Neural cell (in vitro differentiated cells): ENCODE results near the gene AASS. TPM values are rescaled to one million over a fixed set of nuclear protein-coding genes. Genes with fewer than 3 reads are reported as not detected.

Experiments used
- H2AFZ ChIP-seq: fragments of 200-600, 300-800 bp; sonication (generic), shearing (Covaris generic); 2 replicates; pipeline ENCODE4 v1.6.0; 2014; ENCODE audit warnings: low read depth, mild to moderate bottlenecking, antibody characterized with exemption, low read length, moderate library complexity
- H3F3A ChIP-seq: fragments of 200-600 bp; shearing (Covaris generic); 2 replicates; pipeline ENCODE4 v1.6.1; 2016; ENCODE audit warnings: mild to moderate bottlenecking, moderate library complexity, mixed read lengths, antibody characterized with exemption, low read length; ENCODE audit not compliant: insufficient read depth, poor library complexity, severe bottlenecking
- H3K27ac ChIP-seq: fragments of 200-600, 300-800 bp; sonication (generic), shearing (Covaris generic); 2 replicates; pipeline ENCODE4 v1.5.1; 2014; ENCODE audit warnings: mild to moderate bottlenecking, low read length, moderate library complexity
- H3K27me3 ChIP-seq: fragments of 300-800, 200-600 bp; sonication (generic), shearing (Covaris generic); 2 replicates; pipeline ENCODE4 v1.6.0; 2014; ENCODE audit warnings: mild to moderate bottlenecking, low read depth, low read length, moderate library complexity; ENCODE audit not compliant: insufficient read depth
- H3K36me3 ChIP-seq: fragments of 300-800, 200-600 bp; sonication (generic), shearing (Covaris generic); 2 replicates; pipeline ENCODE4 v1.5.1; 2014; ENCODE audit warnings: mild to moderate bottlenecking, antibody characterized with exemption, low read length, moderate library complexity; ENCODE audit not compliant: insufficient read depth
- H3K4me2 ChIP-seq: fragments of 300-800, 200-600 bp; sonication (generic), shearing (Covaris generic); 2 replicates; pipeline ENCODE4 v1.6.0; 2014; ENCODE audit warnings: mild to moderate bottlenecking, low read length
- H3K4me3 ChIP-seq: fragments of 300-800, 200-600 bp; sonication (generic), shearing (Covaris generic); 2 replicates; pipeline ENCODE4 v1.5.1; 2014; ENCODE audit warnings: mild to moderate bottlenecking, low read length, moderate library complexity
- H3K79me2 ChIP-seq: fragments of 200-600 bp; shearing (Covaris generic); replicated peaks from 2 replicates; pipeline ENCODE4 v1.6.0; 2014; ENCODE audit warnings: mild to moderate bottlenecking, low read length, moderate library complexity; ENCODE audit not compliant: insufficient read depth
- H3K9ac ChIP-seq: fragments of 300-800, 200-600 bp; sonication (generic), shearing (Covaris generic); 2 replicates; pipeline ENCODE4 v1.6.1; 2016; ENCODE audit warnings: mild to moderate bottlenecking, low read length, mixed read lengths
- H3K9me2 ChIP-seq: fragments of 200-600 bp; shearing (Covaris generic); 2 replicates; pipeline ENCODE4 v1.6.1; 2016; ENCODE audit warnings: mild to moderate bottlenecking, low read length, mixed read lengths; ENCODE audit not compliant: insufficient read depth
- H3K9me3 ChIP-seq: fragments of 200-600, 300-800 bp; sonication (generic), shearing (Covaris generic); 2 replicates; pipeline ENCODE4 v1.6.1; 2016; ENCODE audit warnings: mild to moderate bottlenecking, mixed run types, low read length, moderate library complexity, mixed read lengths
- H4K20me1 ChIP-seq: fragments of 200-600 bp; shearing (Covaris generic); 2 replicates; pipeline ENCODE4 v1.6.1; 2016; ENCODE audit warnings: mild to moderate bottlenecking, mixed run types; ENCODE audit not compliant: insufficient read depth
- CTCF ChIP-seq: fragments of 450-650 bp; IDR thresholded peaks from 2 replicates; pipeline ENCODE4 v1.5.1; 2014; ENCODE audit warnings: antibody characterized with exemption, mild to moderate bottlenecking, moderate library complexity; ENCODE audit not compliant: poor library complexity, severe bottlenecking
- EP300 ChIP-seq: fragments of 450-650 bp; conservative IDR thresholded peaks from 2 replicates; pipeline ENCODE4 v1.6.1; 2014; ENCODE audit warnings: antibody characterized with exemption, mild to moderate bottlenecking, moderate library complexity; ENCODE audit not compliant: poor library complexity, severe bottlenecking
- EZH2 ChIP-seq: fragments of 200-600, 300-800 bp; shearing (Covaris generic), sonication (generic); IDR thresholded peaks from 2 replicates; pipeline ENCODE4 v1.6.1; 2014; ENCODE audit warnings: antibody characterized with exemption, low read length, borderline replicate concordance, mild to moderate bottlenecking; ENCODE audit not compliant: insufficient read depth, poor library complexity, severe bottlenecking
- MXI1 ChIP-seq: fragments of 450-650 bp; conservative IDR thresholded peaks from 2 replicates; pipeline ENCODE4 v1.6.1; 2014; ENCODE audit warnings: antibody characterized with exemption, mild to moderate bottlenecking; ENCODE audit not compliant: poor library complexity, severe bottlenecking
- POLR2AphosphoS5 ChIP-seq: IDR thresholded peaks from 2 replicates; pipeline ENCODE4 v1.6.1; 2012
- RAD21 ChIP-seq: fragments of 450-650 bp; conservative IDR thresholded peaks from 2 replicates; pipeline ENCODE4 v1.6.1; 2014; ENCODE audit warnings: antibody characterized with exemption, mild to moderate bottlenecking, moderate library complexity
- REST ChIP-seq: IDR thresholded peaks from 2 replicates; pipeline ENCODE4 v1.6.1; 2012; ENCODE audit warnings: borderline replicate concordance
- SMC3 ChIP-seq: fragments of 450-650 bp; conservative IDR thresholded peaks from 2 replicates; pipeline ENCODE4 v1.6.1; 2014; ENCODE audit warnings: antibody characterized with exemption, mild to moderate bottlenecking, moderate library complexity; ENCODE audit not compliant: poor library complexity
- TAF1 ChIP-seq: IDR thresholded peaks from 2 replicates; pipeline ENCODE4 v1.6.1; 2012; ENCODE audit warnings: low read depth
- polyA plus RNA-seq: library from polyadenylated mRNA; depleted of rRNA; stranded (reverse); fragments of >200 nt; gene quantifications from 2 replicates; pipeline ENCODE4 v1.2.3, GENCODE V29; 2014

Gene AASS
- polyA plus RNA-seq, 1 donor from 2014 or later: 12.5 TPM

GRCh38 chr7:122070062-122070461 lies 74.0 kb downstream of the AASS start:
- no peaks in the 10 kb centered on the region for H3K27me3 ChIP-seq
- no peaks in the 10 kb centered on the region for H3K36me3 ChIP-seq
- H3K79me2 ChIP-seq: no peaks in the 10 kb centered on the region
- H3K9me3 ChIP-seq: no peaks in the 10 kb centered on the region
- TF ChIP-seq EZH2: no peak
- no peak overlapping the region for H3K4me3 ChIP-seq
- H3K9ac ChIP-seq: no peak overlapping the region
- H3K27ac ChIP-seq: no peak overlapping the region
- H3K4me2 ChIP-seq: no peak overlapping the region
- no peaks in the 10 kb centered on the region for H3F3A ChIP-seq
- no peak overlapping the region for H2AFZ ChIP-seq
- no peaks in the 10 kb centered on the region for H3K9me2 ChIP-seq
- H4K20me1 ChIP-seq: no peaks in the 10 kb centered on the region

GRCh38 chr7:122068999-122069398 lies 75.0 kb downstream of the AASS start:
- Histone ChIP-seq H3F3A (no peaks in the 10 kb centered on the region), H3K27ac (no peak overlapping the region), H3K36me3 (no peaks in the 10 kb centered on the region), H3K9ac (no peak overlapping the region), H3K4me2 (no peak overlapping the region), H4K20me1 (no peaks in the 10 kb centered on the region), H3K27me3 (no peaks in the 10 kb centered on the region), H2AFZ (no peak overlapping the region), H3K9me2 (no peaks in the 10 kb centered on the region), H3K4me3 (no peak overlapping the region), H3K9me3 (no peaks in the 10 kb centered on the region), H3K79me2 (no peaks in the 10 kb centered on the region)
- TF ChIP-seq SMC3: no peak
- TF ChIP-seq TAF1: no peak
- no peak for TF ChIP-seq REST
- no peak for TF ChIP-seq POLR2AphosphoS5
- no peak for TF ChIP-seq MXI1
- TF ChIP-seq RAD21: no peak
- no peak for TF ChIP-seq CTCF
- no peak for TF ChIP-seq EP300
- TF ChIP-seq EZH2: no peak

- no peak overlapping the region for H2AFZ ChIP-seq
- no peaks in the 10 kb centered on the region for H3K36me3 ChIP-seq
- no peak overlapping the region for H3K4me3 ChIP-seq
These were observed 76.0 kb downstream of the AASS start for GRCh38 chr7:122068046-122068445.

More at GRCh38 chr7:122068046-122068445, 76.0 kb downstream of the AASS start:
- Histone ChIP-seq H3K79me2 (no peaks in the 10 kb centered on the region), H3F3A (no peaks in the 10 kb centered on the region), H3K9me3 (no peaks in the 10 kb centered on the region), H3K27ac (no peak overlapping the region), H4K20me1 (no peaks in the 10 kb centered on the region), H3K9ac (no peak overlapping the region), H3K9me2 (no peaks in the 10 kb centered on the region), H3K4me2 (no peak overlapping the region), H3K27me3 (no peaks in the 10 kb centered on the region)
- TF ChIP-seq TAF1: no peak
- no peak for TF ChIP-seq POLR2AphosphoS5
- no peak for TF ChIP-seq RAD21
- TF ChIP-seq MXI1: no peak
- TF ChIP-seq EP300: no peak
- no peak for TF ChIP-seq SMC3
- TF ChIP-seq EZH2: no peak
